Measurements from ENCODE around the gene SAMD4A.
A peak's percentile ranks its signal among the peaks of the same experiment; 100 is the strongest.

The SAMD4A gene

DNA sequence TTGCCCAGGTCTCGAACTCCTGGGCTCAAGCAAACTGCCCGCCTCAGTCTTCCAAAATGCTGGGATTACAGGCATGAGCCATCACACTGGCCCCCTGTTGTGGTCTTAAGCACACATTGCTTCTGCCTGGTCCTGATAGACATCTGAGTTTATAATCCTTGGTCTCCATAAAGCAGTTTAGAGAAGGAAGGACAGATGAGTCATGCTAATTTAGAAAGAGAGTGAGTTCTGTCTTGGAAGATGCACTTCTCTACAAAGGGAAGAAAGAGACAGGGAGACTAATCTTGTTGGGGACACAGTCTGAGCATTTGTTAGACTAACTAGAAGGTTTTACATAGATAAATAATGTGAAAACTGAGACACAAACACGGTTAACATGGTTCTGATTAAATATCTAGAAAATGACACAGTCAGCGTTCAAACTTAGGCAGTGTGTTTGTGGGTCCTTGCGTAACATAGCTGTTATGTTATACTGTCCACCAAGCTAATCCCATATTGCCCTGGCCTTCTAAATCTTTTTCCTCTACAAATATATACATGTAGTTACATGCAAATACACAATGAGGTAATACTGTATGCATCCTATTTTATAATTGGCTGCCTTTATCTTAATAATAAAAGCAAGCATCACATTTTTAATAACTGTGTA, 31.0 kb downstream of the SAMD4A start:
- H3K4me3 ChIP-seq (ENCODE audit: low read depth, low read length), result no peak overlapping the region
- in situ Hi-C loops (cut with HindIII; ENCODE audit: low sequenced_read_pairs), result no loop called here
- TF ChIP-seq, protein P1, sequence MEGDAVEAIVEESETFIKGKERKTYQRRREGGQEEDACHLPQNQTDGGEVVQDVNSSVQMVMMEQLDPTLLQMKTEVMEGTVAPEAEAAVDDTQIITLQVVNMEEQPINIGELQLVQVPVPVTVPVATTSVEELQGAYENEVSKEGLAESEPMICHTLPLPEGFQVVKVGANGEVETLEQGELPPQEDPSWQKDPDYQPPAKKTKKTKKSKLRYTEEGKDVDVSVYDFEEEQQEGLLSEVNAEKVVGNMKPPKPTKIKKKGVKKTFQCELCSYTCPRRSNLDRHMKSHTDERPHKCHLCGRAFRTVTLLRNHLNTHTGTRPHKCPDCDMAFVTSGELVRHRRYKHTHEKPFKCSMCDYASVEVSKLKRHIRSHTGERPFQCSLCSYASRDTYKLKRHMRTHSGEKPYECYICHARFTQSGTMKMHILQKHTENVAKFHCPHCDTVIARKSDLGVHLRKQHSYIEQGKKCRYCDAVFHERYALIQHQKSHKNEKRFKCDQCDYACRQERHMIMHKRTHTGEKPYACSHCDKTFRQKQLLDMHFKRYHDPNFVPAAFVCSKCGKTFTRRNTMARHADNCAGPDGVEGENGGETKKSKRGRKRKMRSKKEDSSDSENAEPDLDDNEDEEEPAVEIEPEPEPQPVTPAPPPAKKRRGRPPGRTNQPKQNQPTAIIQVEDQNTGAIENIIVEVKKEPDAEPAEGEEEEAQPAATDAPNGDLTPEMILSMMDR (IDR thresholded peaks at IDR 0.05; ENCODE audit: low read depth, low read length, missing control alignments), result no peak
- DNase-seq (ENCODE audit: low read depth), result no peak

DNA sequence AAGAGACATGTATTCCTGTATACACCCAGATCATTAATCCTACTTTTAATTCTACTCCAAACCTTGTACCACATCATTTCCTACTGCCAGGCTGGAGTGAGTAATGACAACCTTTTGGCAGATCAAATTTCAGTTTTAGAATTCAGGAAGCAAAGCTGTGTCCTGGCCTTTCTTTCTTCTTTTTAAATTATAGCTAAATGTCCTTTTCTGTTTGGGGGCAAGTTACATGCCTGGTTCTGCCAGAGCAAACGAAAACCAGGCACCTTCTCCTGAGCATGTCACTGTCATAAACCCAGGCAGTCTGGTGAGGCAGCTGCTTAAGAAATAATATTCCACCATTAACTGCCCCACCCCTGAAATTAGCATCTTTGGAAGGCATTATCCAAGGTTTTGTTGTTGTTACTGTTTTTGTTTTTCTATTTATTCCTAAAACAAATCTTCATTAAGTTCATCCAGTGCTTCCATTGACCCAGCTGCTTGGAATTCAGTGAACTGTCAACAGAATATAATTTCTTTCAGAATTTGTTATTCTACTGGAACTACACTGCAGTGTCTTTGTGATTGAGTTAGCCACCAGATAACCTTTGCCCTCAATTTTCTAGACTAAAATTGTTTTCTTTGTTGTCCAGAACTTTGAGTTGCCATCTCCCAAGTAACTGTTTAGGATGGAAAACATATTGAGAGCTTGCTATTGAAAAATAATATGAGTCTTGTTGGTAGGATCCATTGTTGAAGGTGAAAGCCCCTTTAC, 33.2 kb downstream of the SAMD4A start:
- no peak overlapping the region for H3K4me3 ChIP-seq (ENCODE audit: low read depth, low read length)
- in situ Hi-C loops (cut with HindIII; ENCODE audit: low sequenced_read_pairs), result no loop called here
- DNase-seq (ENCODE audit: low read depth), result no peak
- TF ChIP-seq, protein P1 (IDR thresholded peaks at IDR 0.05; ENCODE audit: low read depth, low read length, missing control alignments), result no peak

DNA sequence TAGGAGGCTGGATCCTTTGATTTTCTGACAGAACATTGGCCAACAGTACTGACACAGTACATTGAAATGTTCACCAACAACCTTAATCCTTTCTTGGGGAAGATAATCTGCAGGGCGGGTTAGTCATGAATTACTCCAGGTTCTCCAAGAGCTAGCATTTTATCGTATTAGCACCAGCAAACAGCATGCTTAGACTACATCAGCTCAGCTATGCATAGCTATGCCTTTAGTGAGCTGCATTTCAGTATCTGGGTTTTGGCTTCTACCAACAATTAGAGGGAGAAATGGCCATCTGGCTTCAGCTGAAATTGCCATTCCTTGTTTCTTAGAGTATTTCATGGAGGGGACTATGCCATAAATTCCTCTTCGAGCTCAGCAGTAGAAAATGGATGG, 33.8 kb downstream of the SAMD4A start:
- no peak overlapping the region for H3K4me3 ChIP-seq (ENCODE audit: low read depth, low read length)
- in situ Hi-C loops (cut with HindIII; ENCODE audit: low sequenced_read_pairs), result no loop called here
- TF ChIP-seq, protein P1 (IDR thresholded peaks at IDR 0.05; ENCODE audit: low read depth, low read length, missing control alignments), result no peak
- DNase-seq (ENCODE audit: low read depth), result no peak

DNA sequence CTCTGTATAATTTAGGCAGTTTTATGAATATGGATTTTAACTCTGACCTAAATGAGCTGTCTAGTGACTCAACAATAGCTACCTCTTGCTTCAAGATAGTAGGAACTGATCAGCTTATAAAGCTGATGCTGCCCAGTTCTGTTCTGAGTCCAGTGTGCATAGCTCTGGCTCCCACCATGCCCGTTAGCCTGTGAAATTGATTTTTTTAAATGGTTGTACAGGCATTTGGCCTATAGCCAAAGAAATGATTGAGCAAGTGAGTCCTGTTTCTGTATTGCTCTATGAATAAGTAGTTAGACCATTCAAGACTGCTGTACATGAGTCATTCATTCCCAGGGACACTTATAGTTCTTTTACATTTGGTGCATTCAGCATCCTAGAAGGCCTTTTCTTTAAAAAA, 36.4 kb downstream of the SAMD4A start:
- in situ Hi-C loops (cut with HindIII; ENCODE audit: low sequenced_read_pairs), result no loop called here
- TF ChIP-seq, protein P1 (IDR thresholded peaks at IDR 0.05; ENCODE audit: low read depth, low read length, missing control alignments), result no peak
- no peak for DNase-seq (ENCODE audit: low read depth)
- H3K4me3 ChIP-seq (ENCODE audit: low read depth, low read length), result no peak overlapping the region

DNA sequence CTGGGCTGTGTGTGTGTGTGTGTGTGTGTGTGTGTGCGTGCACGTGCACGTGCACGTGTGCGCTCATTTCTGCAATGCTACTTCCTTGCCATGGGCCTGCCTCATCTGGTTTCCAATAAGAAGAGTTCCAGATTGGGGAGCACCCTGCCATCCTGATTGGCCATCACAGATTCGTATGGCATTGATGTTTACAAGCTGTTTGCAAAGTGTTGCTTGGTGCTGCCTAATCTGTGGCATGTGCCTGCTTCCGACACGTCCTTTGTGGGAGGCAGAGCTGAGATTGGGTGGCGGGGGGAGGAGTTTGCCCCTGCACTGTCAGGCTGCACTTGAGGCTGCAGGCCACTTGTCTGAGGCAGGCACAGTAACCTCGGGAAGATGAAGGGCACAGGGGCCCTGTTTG, 39.2 kb downstream of the SAMD4A start:
- no peak overlapping the region for H3K4me3 ChIP-seq (ENCODE audit: low read depth, low read length)
- TF ChIP-seq, protein P1 (IDR thresholded peaks at IDR 0.05; ENCODE audit: low read depth, low read length, missing control alignments), result no peak
- DNase-seq (ENCODE audit: low read depth), result no peak
- in situ Hi-C loops (cut with HindIII; ENCODE audit: low sequenced_read_pairs), result no loop called here

DNA sequence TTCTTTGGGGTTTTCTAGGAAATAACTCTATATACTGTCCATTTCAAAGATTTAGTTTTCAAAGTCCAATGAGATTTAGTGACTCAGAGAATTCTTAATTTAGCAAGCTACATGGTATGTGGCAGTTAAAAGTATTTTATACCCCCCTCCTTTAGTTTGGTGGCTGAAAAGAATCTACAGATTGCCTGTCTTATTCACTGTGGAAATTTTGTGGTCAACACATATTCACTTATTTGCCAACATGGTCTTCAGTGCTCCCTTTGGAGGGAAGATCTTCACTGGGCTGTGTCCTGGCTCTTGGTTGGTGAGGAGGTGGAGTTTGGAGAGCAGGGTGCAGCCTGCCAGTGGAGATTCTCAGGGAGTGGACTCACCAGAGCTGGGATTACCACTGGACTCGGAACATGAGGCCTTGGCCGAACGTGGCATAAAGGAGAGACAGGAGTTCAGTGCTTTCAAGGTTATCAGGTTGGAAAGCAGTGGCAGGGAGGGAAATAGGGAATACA, 39.8 kb downstream of the SAMD4A start:
- DNase-seq (ENCODE audit: low read depth), result peak; percentile 84
- no peak overlapping the region for H3K4me3 ChIP-seq (ENCODE audit: low read depth, low read length)
- TF ChIP-seq, protein P1 (IDR thresholded peaks at IDR 0.05; ENCODE audit: low read depth, low read length, missing control alignments), result no peak
- in situ Hi-C loops (cut with HindIII; ENCODE audit: low sequenced_read_pairs), result no loop called here
